GM12891 (cell line): ENCODE results near the gene UBE2E2.
"Not testable (repeated sequence)": the region's sequence is repeated elsewhere in the genome, so short reads cannot be mapped to it uniquely, and the experiment has no call there.

ENCODE experiments used
- DNase-seq: peaks from one replicate; pipeline ENCODE4 v3.0.0; 2011; ENCODE audit warnings: low spot score; ENCODE audit not compliant: insufficient read length
- FAIRE-seq: peaks from 2 replicates; lab custom pipeline; 2011; peaks lifted over from hg19 to GRCh38; lab: Jason Lieb, UNC
- PAX5 ChIP-seq: IDR thresholded peaks from 2 replicates; pipeline ENCODE4 v1.6.1; 2011; ENCODE audit warnings: low read length, moderate library complexity, mild to moderate bottlenecking; ENCODE audit not compliant: insufficient read depth, severe bottlenecking
- POLR2A ChIP-seq: IDR thresholded peaks from 2 replicates; pipeline ENCODE4 v1.6.1; 2011; ENCODE audit warnings: low read depth, low read length, control low read depth
- POLR2AphosphoS5 ChIP-seq: IDR thresholded peaks from 2 replicates; pipeline ENCODE4 v1.6.1; 2011; ENCODE audit warnings: low read depth, low read length, control low read depth
- POU2F2 ChIP-seq: IDR thresholded peaks from 2 replicates; pipeline ENCODE4 v1.6.1; 2011; ENCODE audit warnings: low read depth, mild to moderate bottlenecking, control low read depth, low read length, moderate library complexity
- SPI1 ChIP-seq: IDR thresholded peaks from 2 replicates; pipeline ENCODE4 v1.6.1; 2011; ENCODE audit warnings: low read depth, low read length, control low read depth
- TAF1 ChIP-seq: IDR thresholded peaks from 2 replicates; pipeline ENCODE4 v1.6.1; 2011; ENCODE audit warnings: low read depth, low read length, control low read depth

UBE2E2 gene

GRCh38 chr3:23319366-23320312 is 116.5 kb downstream of the UBE2E2 start:
- DNase-seq (no peak), FAIRE-seq (peak; percentile 62)
- TF ChIP-seq PAX5 = no peak
- TF ChIP-seq POU2F2 = no peak
- no peak for TF ChIP-seq POLR2A
- TF ChIP-seq TAF1 = no peak
- no peak for TF ChIP-seq SPI1
- no peak for TF ChIP-seq POLR2AphosphoS5

DNA sequence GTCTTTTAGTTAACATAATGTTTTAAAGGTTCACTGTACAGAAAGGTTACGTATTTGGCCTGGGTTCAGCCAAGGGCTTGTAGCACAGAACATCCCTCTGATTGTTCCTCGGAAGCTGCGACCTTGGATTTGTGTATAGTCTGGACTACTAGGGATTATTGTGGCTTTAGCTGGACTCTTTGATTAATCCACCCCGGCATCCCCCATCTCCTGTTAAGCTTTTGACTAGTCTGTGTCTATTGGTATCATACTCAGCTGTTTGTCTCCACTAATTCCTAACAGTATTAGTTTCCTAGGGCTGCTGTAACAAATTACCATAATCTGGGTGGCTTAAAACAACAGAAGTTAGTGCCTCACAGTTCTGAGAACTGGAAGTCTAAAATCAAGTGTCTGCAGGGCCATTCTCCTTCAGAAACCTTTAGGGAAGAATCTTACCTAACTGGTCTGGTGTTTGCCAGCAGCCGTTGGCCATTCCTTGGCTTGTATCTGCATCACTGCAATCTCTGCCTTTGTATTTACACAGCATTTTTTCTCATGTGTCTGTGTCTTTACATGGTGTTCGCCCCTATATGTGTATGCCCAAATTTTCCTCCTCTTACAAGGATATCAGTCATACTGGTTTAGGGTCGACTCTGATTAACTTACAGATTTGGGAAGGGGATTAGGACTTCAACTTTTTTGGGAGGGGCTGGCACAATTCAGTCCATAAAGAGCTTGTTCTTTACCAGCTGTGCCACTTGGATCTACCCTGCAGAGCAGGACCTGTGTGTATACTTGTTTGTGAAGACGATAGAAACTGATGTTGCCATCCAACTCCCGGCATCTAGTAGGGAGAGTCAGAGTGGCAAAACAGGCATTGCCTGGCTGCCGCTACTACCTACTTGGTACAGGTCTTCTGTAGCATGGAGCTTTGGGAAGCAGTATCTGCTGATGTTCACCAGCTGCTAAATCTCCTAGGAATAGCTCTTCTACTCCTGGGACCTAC is 117.8 kb downstream of the UBE2E2 start:
- FAIRE-seq = no peak
- no peak for DNase-seq
- TF ChIP-seq POLR2A = no peak
- TF ChIP-seq SPI1 = no peak
- TF ChIP-seq PAX5 = no peak
- TF ChIP-seq TAF1 = no peak
- TF ChIP-seq POU2F2 = no peak

- TF ChIP-seq SPI1 (peak; percentile 28; the same call in 1 of the 2 replicates), POLR2AphosphoS5 (no peak), POLR2A (no peak), TAF1 (no peak), POU2F2 (no peak), PAX5 (no peak)
- no peak for FAIRE-seq
- no peak for DNase-seq
These were observed 121.6 kb downstream of the UBE2E2 start for GRCh38 chr3:23324745-23325144.

- DNase-seq = no peak
- no peak for FAIRE-seq
- TF ChIP-seq TAF1 (no peak), SPI1 (no peak), POU2F2 (no peak), POLR2AphosphoS5 (no peak), PAX5 (no peak), POLR2A (no peak)
These were observed 122.4 kb downstream of the UBE2E2 start for GRCh38 chr3:23325466-23326065.

- TF ChIP-seq PAX5 (no peak), TAF1 (no peak), POLR2AphosphoS5 (no peak), POLR2A (no peak), SPI1 (no peak), POU2F2 (no peak)
- FAIRE-seq (no peak), DNase-seq (no peak)
These were observed 126.5 kb downstream of the UBE2E2 start for GRCh38 chr3:23329471-23330105.

DNA sequence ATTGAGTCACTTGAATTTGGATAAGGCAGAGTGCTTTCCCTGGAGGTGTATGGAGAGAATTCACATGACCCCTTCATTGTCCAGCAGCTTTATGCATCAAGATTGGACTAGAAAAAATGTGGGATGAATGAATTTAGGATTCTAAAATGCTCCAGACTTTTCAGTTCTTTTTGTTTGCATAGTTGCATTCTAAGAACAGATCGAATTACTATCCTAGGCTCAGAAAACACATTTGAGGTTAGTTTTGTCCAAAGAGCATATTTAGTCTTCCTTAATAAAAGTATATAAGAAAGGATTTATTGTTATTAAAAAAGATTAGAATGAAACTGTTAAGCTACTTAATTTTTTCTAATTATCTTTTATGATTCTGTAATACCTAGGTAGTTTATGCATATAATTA is 127.4 kb downstream of the UBE2E2 start:
- FAIRE-seq = no peak
- TF ChIP-seq SPI1 (no peak), POU2F2 (no peak)
- DNase-seq = no peak

DNA sequence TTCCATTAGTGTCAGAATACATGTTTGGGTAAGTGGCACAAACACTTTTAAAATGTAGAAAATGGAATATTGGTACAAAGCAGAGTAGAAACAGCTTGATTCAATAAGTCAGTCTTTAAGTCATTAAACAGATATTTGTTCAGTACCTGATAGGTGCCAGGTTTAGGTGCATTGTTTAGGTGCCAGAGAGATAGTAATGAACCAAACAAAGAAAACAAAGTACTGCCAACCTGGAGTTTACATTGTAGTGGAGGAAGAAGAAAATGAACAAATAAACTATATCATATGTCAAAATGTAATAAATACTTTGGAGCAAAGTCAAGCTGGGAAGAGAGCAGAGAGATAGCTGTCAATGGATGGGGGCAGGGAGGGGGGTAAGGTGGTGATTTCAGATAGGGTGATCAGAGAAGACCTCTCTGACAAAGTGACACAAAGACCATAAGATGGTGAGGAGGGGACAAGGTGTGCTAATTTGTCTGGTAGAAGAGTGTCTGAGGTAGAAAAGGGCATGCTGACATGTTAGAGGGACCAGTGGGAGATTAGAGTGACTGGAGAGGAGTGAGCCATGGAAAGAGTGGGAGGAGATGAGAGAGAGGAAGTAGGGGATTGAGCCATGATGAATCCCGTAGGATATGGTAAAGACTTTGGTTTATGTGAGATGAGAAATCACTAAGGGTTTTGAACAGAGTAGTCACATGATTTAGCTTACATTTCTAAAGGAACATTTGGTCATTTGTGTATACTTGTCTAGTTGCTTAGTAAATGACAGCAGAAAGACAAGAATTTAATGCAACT is 128.2 kb downstream of the UBE2E2 start:
- no peak for TF ChIP-seq TAF1
- no peak for TF ChIP-seq POLR2A
- no peak for TF ChIP-seq POU2F2
- no peak for TF ChIP-seq SPI1
- FAIRE-seq (peak; percentile 26), DNase-seq (no peak)

- no peak for DNase-seq
- no peak for FAIRE-seq
These were observed 130.5 kb downstream of the UBE2E2 start for GRCh38 chr3:23333633-23334032.

DNA sequence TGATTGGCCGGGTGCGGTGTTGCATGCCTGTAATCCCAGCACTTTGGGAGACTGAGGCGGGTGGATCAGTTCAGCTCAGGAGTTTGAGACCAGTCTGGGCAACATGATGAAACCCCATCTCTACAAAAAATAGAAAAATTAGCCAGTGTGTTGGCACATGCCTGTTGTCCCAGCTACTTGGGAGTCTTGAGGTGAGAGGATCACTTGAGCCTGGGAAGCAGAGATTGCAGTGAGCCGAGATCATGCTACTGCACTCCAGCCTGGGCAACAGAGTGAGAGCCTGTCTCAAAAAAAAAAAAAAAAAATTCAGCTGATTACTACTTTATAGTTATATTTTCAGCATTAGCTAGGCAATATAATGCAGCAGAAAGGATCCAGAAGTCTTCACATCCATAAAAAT is 133.7 kb downstream of the UBE2E2 start:
- not testable (repeated sequence) for DNase-seq, FAIRE-seq

More at GRCh38 chr3:23333633-23334032, 130.5 kb downstream of the UBE2E2 start:
- TF ChIP-seq TAF1 = no peak
- no peak for TF ChIP-seq POU2F2
- no peak for TF ChIP-seq POLR2AphosphoS5
- TF ChIP-seq PAX5 = no peak
- no peak for TF ChIP-seq SPI1
- no peak for TF ChIP-seq POLR2A
